ENCODE measurements around the gene FDXACB1.

GRCh38 chr11:111920908-111921307, 41.9 kb upstream of the FDXACB1 start:
- no peak for TF ChIP-seq ATF3 (IDR thresholded peaks at IDR 0.05)
- no peak for TF ChIP-seq ATF3 (CRISPR knock-in tag; conservative IDR thresholded peaks at IDR 0.05)
- TF ChIP-seq AFF1 (IDR thresholded peaks at IDR 0.05; ENCODE audit: low read depth in 1 of 2, partially characterized antibody in 2 of 2): no peak
- TF ChIP-seq SMARCB1 (IDR thresholded peaks at IDR 0.05; ENCODE audit: insufficient read length, low read depth): no peak
- no peak for TF ChIP-seq POLR2A (conservative IDR thresholded peaks at IDR 0.05)
- TF ChIP-seq USF2 (CRISPR knock-in tag; IDR thresholded peaks at IDR 0.05): no peak
- no peak for TF ChIP-seq SMARCC2 (IDR thresholded peaks at IDR 0.05; ENCODE audit: low read depth)
- no peak for TF ChIP-seq PRPF4 (IDR thresholded peaks at IDR 0.05; ENCODE audit: insufficient read depth, low read depth, low read length, poor library complexity, severe bottlenecking)
- no peak for TF ChIP-seq CTCF (IDR thresholded peaks at IDR 0.05 in 2 of 3, conservative IDR thresholded peaks at IDR 0.05 in 1 of 3; ENCODE audit: insufficient read depth in 2 of 3, low read depth in 1 of 3, low read length in 3 of 3)
- no peak for TF ChIP-seq LEF1 (IDR thresholded peaks at IDR 0.05)
- no peak for TF ChIP-seq YY1 (IDR thresholded peaks at IDR 0.05; ENCODE audit: borderline replicate concordance in 1 of 3, control insufficient read depth in 1 of 3, extremely low read depth in 1 of 3, insufficient read depth in 3 of 3, insufficient read length in 1 of 3, insufficient replicate concordance in 2 of 3, low read depth in 1 of 3, low read length in 2 of 3)
- no peak for TF ChIP-seq ZNF668 (CRISPR knock-in tag; IDR thresholded peaks at IDR 0.05)
- no peak for TF ChIP-seq USF1 (CRISPR knock-in tag; IDR thresholded peaks at IDR 0.05)
- TF ChIP-seq YBX1 (IDR thresholded peaks at IDR 0.05): no peak
- TF ChIP-seq EZH2 (IDR thresholded peaks at IDR 0.05; ENCODE audit: borderline replicate concordance, low read depth, low read length): no peak

Measured in K562 (cell line).